KMS-11 (cell line): ENCODE measurements around the gene CBFA2T3.

ENCODE experiments used
- H2AFZ ChIP-seq: fragments of 200-600 bp; sonication (generic); 2 replicates; pipeline ENCODE4 v1.6.1; 2016; ENCODE audit warnings: antibody characterized with exemption, mixed run types, low read depth
- H3K27ac ChIP-seq: fragments of 200-600 bp; sonication (generic); 2 replicates; pipeline ENCODE4 v1.6.1; 2016; ENCODE audit warnings: mild to moderate bottlenecking, mixed run types
- H3K27me3 ChIP-seq: fragments of 200-600 bp; sonication (generic); 2 replicates; pipeline ENCODE4 v1.6.1; 2017; ENCODE audit warnings: mild to moderate bottlenecking, low read depth, mixed run types, moderate library complexity; ENCODE audit not compliant: insufficient read depth
- H3K36me3 ChIP-seq: fragments of 200-600 bp; sonication (generic); 2 replicates; pipeline ENCODE4 v1.6.1; 2017; ENCODE audit warnings: mild to moderate bottlenecking, mixed run types; ENCODE audit not compliant: insufficient read depth
- H3K4me1 ChIP-seq: fragments of 200-600 bp; sonication (generic); 2 replicates; pipeline ENCODE4 v1.6.1; 2016; ENCODE audit warnings: mild to moderate bottlenecking, low read depth, mixed run types; ENCODE audit not compliant: poor library complexity, severe bottlenecking
- H3K4me2 ChIP-seq: fragments of 200-600 bp; sonication (generic); 2 replicates; pipeline ENCODE4 v1.7.0; 2016; ENCODE audit warnings: mild to moderate bottlenecking, mixed run types
- H3K4me3 ChIP-seq: fragments of 200-600 bp; sonication (generic); IDR thresholded peaks from 2 replicates; pipeline ENCODE4 v1.6.1; 2017; ENCODE audit warnings: low read depth, low read length, mixed read lengths; ENCODE audit not compliant: insufficient read depth
- H3K79me2 ChIP-seq: fragments of 200-600 bp; sonication (generic); 2 replicates; pipeline ENCODE4 v1.6.1; 2016; ENCODE audit warnings: low read depth, mixed run types; ENCODE audit not compliant: insufficient read depth
- H3K9ac ChIP-seq: fragments of 200-600 bp; sonication (generic); 2 replicates; pipeline ENCODE4 v1.6.1; 2016; ENCODE audit warnings: mild to moderate bottlenecking, mixed run types
- H4K20me1 ChIP-seq: fragments of 200-600 bp; sonication (generic); 2 replicates; pipeline ENCODE4 v1.6.1; 2016; ENCODE audit warnings: mild to moderate bottlenecking, mixed run types; ENCODE audit not compliant: insufficient read depth
- CTCF ChIP-seq: fragments of 200-600 bp; sonication (generic); conservative IDR thresholded peaks from 2 replicates; pipeline ENCODE4 v1.6.1; 2017; ENCODE audit warnings: low read depth, mild to moderate bottlenecking, antibody characterized with exemption, low read length, moderate library complexity, mixed read lengths

The CBFA2T3 gene

GRCh38 chr16:88922826-88923410, 54.1 kb downstream of the CBFA2T3 start:
- Histone ChIP-seq H3K4me2 (no peak overlapping the region), H3K4me3 (no peak overlapping the region), H4K20me1 (no peaks in the 10 kb centered on the region), H3K79me2 (no peaks in the 10 kb centered on the region), H3K36me3 (no peaks in the 10 kb centered on the region), H3K4me1 (no peaks in the 10 kb centered on the region), H3K27me3 (peaks cover 90% of the 10 kb centered on the region), H2AFZ (no peak overlapping the region), H3K27ac (no peak overlapping the region), H3K9ac (no peak overlapping the region)
- no peak for TF ChIP-seq CTCF

- no peak overlapping the region for H3K4me2 ChIP-seq
- no peak overlapping the region for H2AFZ ChIP-seq
- H4K20me1 ChIP-seq: no peaks in the 10 kb centered on the region
- H3K9ac ChIP-seq: no peak overlapping the region
- H3K4me3 ChIP-seq: no peak overlapping the region
- no peaks in the 10 kb centered on the region for H3K79me2 ChIP-seq
- no peak for TF ChIP-seq CTCF
- peaks cover 89% of the 10 kb centered on the region for H3K27me3 ChIP-seq
- no peaks in the 10 kb centered on the region for H3K36me3 ChIP-seq
- no peaks in the 10 kb centered on the region for H3K4me1 ChIP-seq
- H3K27ac ChIP-seq: no peak overlapping the region
Observed at GRCh38 chr16:88922114-88922825, 54.7 kb downstream of the CBFA2T3 start.

- H3K4me3 ChIP-seq: no peak overlapping the region
- H2AFZ ChIP-seq: no peak overlapping the region
- no peak overlapping the region for H3K4me2 ChIP-seq
- H4K20me1 ChIP-seq: no peaks in the 10 kb centered on the region
- H3K79me2 ChIP-seq: no peaks in the 10 kb centered on the region
- H3K36me3 ChIP-seq: no peaks in the 10 kb centered on the region
- H3K27ac ChIP-seq: no peak overlapping the region
- H3K27me3 ChIP-seq: peaks cover 86% of the 10 kb centered on the region
- H3K9ac ChIP-seq: no peak overlapping the region
- H3K4me1 ChIP-seq: no peaks in the 10 kb centered on the region
- no peak for TF ChIP-seq CTCF
Observed at GRCh38 chr16:88921591-88921990, 55.4 kb downstream of the CBFA2T3 start.

GRCh38 chr16:88920618-88921590, 56.1 kb downstream of the CBFA2T3 start:
- Histone ChIP-seq H3K27me3 (peaks cover 82% of the 10 kb centered on the region), H3K9ac (no peak overlapping the region), H3K4me1 (no peaks in the 10 kb centered on the region), H3K4me2 (no peak overlapping the region), H3K4me3 (no peak overlapping the region), H3K27ac (no peak overlapping the region), H3K36me3 (no peaks in the 10 kb centered on the region), H4K20me1 (no peaks in the 10 kb centered on the region), H2AFZ (no peak overlapping the region), H3K79me2 (no peaks in the 10 kb centered on the region)
- TF ChIP-seq CTCF: no peak
